Pericardium fibroblast (primary cell): Measurements from ENCODE around the gene TMEM238L. TPM values are rescaled to one million over a fixed set of nuclear protein-coding genes. Genes with fewer than 3 reads are reported as not detected.

Experiments
- total RNA-seq: library from RNA; depleted of rRNA; stranded (reverse); fragments of >200 nt; gene quantifications from 2 replicates; pipeline ENCODE4 v1.2.3, GENCODE V29; 2015

Gene TMEM238L
- total RNA-seq = not detected in 2 replicates

GRCh38 chr17:10803830-10804475 is at the start of gene TMEM238L:
TSS of gene TMEM238L (minus strand) at chr17:10804099. CDS start at chr17:10803963, 136 bp downstream.

GRCh38 chr17:10837921-10838320 is 34.0 kb upstream of the TMEM238L start, which contains the start of gene PIRT:
TSS of gene PIRT (minus strand) at chr17:10838087. CDS start at chr17:10825645, 12,442 bp downstream.

Other genes starting within 250 kb of the TMEM238L start
- gene MYH3, start 146.8 kb downstream of the TMEM238L start, total RNA-seq = 1.3 and 31.8 TPM in 2 replicates
- 22.9 and 25.4 TPM in 2 replicates for gene SCO1, start 106.6 kb downstream of the TMEM238L start, total RNA-seq
- gene ADPRM, start 106.5 kb downstream of the TMEM238L start, total RNA-seq = 6.9 and 18.3 TPM in 2 replicates
- gene TMEM220, start 74.1 kb downstream of the TMEM238L start, total RNA-seq = 1.5 and 5.1 TPM in 2 replicates
- gene PIRT, start 34.0 kb upstream of the TMEM238L start, total RNA-seq = not detected in 2 replicates